HG03460 (cell line): ENCODE data around the gene METAP1D.
"Not testable (repeated sequence)": the region's sequence is repeated elsewhere in the genome, so short reads cannot be mapped to it uniquely, and the experiment has no call there.

Source experiments
- ATAC-seq: cut with Tn5 transposase; IDR thresholded peaks from one replicate; pipeline ENCODE4 v1.9.1; 2021; ENCODE audit not compliant: unreplicated experiment

The METAP1D gene

GRCh38 chr2:172100935-172101820 is 101.4 kb downstream of the METAP1D start:
- ATAC-seq: no peak

DNA sequence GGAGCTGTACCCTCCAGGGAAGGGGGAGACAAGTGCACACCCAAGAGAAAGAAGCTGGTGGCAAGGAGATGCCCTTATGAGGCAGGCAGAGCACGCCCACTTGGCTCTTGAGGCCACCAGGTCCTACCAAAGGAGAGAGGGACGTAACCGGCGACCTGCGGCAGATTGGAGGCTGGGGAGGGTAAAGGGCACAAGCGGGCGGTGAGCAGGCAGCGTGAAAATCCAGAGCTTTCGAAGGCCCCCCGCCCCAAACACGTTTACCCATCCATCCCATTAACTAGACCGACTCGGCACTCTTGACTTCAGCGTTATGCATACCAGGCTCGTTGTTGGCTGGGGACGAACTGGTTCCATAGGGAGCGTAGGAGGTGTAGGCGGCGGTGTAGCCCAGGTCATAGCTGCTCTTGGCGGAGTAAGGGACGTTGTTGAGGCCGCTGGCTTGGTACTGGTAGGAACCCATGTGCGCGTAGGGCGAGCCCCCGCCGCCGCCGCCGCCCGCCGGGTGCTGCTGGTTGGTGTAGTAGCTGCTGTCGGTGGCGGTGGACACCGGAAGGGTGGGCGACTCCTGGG is 102.2 kb downstream of the METAP1D start:
- ATAC-seq: peak; percentile 4

GRCh38 chr2:172102391-172103359 is 102.9 kb downstream of the METAP1D start, which contains the start of gene DLX2:
TSS of gene DLX2 (minus strand) at chr2:172102900. CDS start at chr2:172102538, 362 bp downstream.
- ATAC-seq: peak; percentile 59

- no peak for ATAC-seq
Observed at GRCh38 chr2:172103471-172104272, 103.9 kb downstream of the METAP1D start.

DNA sequence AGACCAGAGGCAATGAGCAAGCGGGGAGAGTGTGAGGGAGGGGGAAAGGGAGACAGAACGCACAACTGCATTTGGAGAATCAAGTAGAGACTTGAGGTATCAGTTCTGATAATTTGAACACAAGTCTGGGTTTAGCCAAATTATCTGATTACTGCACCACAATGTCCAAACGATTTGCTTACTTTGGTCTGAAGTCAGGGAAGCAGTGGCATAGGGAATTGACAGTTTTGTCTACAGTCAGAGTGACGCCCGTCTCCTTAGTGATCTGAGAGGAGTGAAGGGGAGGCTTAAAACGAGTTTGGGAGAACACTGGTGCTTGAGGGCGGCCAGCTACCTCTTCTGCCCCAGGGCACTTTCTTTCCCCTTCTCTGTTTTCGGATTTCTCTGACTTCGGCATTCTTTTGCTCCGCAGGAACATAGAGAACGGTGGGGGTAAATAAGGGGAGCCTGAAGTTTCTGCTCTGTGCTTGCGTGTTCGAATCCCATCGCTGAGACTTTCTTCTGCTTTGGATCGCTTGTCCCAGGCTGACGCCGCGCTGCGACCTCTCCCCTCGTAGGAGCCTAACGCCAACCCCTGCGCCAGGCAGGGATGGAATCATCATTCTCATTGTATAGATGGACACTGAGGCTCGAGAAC is 105.8 kb downstream of the METAP1D start:
- no peak for ATAC-seq

DNA sequence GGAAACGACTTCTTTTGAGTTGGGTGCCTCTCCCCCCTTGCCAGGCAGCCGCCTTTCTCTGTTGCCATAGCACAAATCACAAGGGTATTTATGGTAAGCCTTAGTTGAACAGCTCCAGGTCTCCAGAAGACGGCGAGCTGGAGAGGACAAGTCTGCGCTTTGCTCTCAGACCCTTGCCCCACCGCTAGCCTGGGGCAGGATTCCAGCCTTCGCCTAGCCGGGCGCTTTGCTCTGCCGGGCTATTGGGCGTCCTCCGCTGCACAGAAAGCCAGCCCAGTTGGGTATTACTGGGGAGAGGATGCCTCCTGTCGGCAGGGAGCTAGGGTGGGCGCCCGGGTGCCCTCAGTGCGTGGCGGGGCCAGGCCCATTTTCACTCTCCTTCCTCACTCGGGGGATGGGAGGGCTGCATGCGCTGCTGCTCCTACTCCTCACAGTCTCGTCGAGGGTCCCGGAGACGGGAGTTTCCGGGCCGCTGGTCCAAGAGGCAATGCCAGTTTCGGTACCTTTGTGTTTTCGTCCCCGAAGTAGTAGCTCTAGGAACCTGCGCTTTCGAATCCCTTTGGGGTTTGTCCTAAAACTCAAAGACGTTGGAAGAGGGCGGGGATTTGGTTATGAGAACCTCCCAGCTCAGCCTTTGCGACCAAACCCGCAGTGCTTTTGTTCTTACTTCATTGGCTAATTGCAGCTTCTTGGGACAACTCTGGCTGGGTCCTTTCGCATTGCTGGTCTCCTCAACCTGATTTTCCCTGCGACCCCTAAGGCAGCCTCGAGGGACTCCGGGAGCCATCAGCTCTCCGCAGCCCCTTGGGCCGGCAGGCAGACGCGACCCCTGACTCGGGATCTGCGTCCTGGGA is 106.6 kb downstream of the METAP1D start:
- ATAC-seq: no peak

DNA sequence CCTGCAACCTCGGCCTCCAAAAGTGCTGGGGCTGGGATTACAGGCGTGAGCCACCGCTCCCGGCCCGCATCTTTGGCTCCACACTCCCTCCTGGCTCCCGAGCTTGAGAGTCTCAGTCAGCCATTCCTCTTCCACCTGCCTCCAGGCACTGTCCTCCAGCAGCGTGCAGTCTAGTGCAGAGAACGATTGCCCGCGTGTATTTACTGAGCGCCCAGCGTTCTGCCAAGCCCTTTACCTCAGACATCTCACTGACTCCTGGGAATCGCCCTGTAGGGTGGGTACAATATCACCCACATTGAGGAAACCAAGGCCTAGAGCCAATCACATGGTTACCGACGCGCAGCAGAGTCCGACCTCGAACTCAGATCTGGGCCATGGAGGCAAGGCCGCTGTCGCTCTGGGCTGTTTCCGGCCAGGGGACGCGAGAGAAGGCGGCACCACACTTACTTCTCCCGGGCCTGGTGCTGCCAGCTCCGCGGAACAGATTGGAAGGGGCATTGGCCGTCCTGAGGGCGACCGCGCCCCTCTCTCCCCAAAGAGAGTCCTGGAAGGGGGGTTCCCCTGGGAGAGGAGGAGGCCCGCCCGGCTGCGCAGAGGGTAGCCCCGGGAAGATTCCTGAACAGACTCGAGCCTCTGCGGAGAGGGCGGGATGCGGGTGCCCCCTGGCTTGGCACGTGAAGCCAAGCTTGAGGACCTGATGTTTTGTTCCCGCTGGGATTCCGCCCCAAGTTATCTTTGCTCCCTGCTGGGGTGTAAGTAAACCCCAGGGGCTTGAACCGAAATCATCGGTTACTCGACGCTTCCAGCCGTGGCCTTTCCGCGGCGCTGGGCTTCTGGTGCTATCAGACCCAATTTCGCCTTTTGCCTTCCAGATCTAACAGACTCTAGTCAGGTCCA is 108.2 kb downstream of the METAP1D start:
- no peak for ATAC-seq

DNA sequence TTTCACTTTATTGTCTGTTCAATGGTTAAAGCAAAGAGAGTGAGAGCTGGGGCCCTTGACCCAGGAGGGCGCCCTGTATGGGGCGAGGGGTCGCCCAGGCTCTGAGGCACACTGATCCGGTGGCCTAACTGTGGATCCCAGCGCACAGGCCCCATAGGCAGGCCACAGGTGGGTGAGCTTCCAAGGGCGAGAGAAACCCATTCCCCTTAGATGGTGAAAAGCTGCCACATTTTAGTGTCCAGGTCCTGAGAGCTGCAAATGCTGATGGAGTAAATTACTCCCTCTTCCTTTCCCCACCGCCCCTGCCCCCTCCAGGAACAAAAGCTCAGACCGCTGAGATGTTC is 108.8 kb downstream of the METAP1D start:
- no peak for ATAC-seq

DNA sequence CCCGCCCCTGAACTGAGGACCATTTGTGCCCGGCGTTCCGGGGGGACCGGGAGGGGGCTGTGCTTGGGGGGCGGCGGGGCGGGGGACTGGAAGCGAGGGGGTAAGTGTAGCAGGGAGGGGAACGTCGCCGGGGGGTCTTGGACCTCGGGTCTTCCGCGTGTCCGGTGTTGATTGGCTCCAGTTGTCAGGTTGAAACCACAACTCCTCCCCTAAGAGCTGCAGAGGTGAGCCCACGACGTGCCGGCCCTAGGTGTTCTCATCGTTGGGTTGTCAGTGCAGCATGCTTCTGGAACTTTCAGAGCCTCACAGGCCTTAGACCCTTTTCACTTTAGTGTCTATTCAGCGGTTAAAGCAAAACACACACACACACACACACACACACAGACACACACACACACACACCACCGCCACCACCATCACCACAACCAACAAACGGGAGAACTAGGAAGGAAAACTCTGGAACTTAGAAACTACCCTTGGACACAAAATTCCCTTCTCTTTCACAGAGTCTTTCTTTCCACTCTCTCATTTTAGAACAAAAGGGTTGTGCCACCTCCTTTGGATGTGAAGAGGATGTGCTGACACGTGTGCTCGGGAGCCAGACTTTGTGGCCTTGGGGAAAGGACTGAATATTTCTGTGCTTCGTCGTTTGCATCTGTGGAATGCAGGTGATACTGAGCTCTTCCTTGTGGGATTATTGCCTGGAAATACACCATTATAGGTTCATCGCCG is 109.7 kb downstream of the METAP1D start:
- no peak for ATAC-seq

- ATAC-seq: no peak
Observed at GRCh38 chr2:172109988-172110811, 110.4 kb downstream of the METAP1D start.

DNA sequence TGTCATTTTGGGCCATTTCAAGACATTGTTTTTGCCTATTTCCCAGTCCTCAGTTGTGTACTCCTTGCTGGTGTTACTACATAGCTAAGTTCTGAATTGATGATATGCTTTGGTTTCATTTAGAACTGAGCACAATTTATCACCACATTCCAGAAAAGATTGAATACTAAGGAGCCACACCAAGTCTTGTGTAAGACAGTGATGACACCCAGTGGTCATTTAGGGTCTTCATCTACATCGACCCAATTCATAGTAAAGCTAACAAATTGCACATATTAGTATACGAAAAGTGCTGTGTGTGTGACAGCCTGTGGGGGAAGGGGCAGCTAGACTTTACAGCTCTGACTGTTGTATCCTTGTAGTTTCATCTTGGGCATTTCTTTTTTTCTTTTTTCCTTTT is 113.9 kb downstream of the METAP1D start:
- ATAC-seq: no peak

GRCh38 chr2:172114176-172114575 is 114.4 kb downstream of the METAP1D start:
- ATAC-seq: not testable (repeated sequence)

- no peak for ATAC-seq
Observed at GRCh38 chr2:172114579-172114978, 114.8 kb downstream of the METAP1D start.

DNA sequence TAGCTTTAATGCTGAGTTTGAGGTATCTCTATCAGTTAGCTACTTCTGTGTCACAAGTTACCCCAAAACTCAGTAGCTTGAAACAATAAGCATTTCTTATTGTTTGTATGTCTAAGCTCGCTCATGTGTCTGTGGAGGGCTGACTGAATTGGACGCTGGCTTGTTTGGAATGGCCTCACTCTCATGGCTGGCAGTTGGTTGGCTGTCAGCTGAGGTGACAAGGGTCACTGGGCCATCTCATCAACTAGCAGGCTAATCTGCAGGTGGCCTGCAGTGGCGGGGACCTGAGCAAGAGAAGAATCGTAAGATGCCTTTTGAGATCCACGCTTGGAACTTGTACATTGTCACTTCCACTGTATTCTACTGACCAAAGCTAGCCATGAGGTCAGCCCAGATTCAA is 116.4 kb downstream of the METAP1D start:
- no peak for ATAC-seq

- no peak for ATAC-seq
Observed at GRCh38 chr2:172119089-172119488, 119.3 kb downstream of the METAP1D start.

DNA sequence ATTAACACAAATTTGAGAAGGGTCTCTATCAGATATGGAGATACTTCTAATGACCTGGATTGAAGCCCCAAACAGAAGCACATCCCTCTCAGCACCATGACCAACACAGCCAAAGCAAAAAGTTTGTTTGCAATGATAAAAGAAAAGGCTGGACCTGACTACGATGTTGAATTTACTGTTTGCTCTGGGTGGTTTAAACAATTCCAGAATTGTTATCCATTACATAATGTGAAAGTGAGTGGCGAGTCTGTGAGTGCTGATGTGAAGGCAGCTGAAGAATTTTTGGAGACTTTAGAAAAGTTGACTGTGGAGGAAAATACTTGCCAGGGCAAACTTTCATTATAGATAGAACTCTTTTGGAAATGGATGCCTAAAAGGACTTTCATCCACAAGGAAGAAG is 120.4 kb downstream of the METAP1D start:
- ATAC-seq: no peak

- no peak for ATAC-seq
Observed at GRCh38 chr2:172128484-172128883, 128.7 kb downstream of the METAP1D start.
